Measurements from ENCODE around the gene MGAT5B. TPM values are rescaled to one million over a fixed set of nuclear protein-coding genes. Genes with fewer than 3 reads are reported as not detected.
A peak's percentile ranks its signal among the peaks of the same experiment; 100 is the strongest.

The MGAT5B gene
- total RNA-seq, 1 donor from 2014 or later = 0.20 TPM

GRCh38 chr17:76956846-76957540, 88.8 kb downstream of the MGAT5B start:
- Mint-ChIP-seq H3K27ac (ENCODE audit: unreplicated experiment) (no peak overlapping the region), H3K4me1 (ENCODE audit: low read depth) (peaks cover 4% of the 10 kb centered on the region), H3K9me3 (ENCODE audit: low read depth) (peaks cover 3% of the 10 kb centered on the region), H3K27me3 (ENCODE audit: low read depth) (peaks cover 16% of the 10 kb centered on the region), H3K4me3 (ENCODE audit: unreplicated experiment) (no peak overlapping the region), H3K36me3 (ENCODE audit: low read depth) (no peaks in the 10 kb centered on the region)
- peak; percentile 66 for DNase-seq (ENCODE audit: low spot score)
- no peak for TF ChIP-seq CTCF (IDR thresholded peaks at IDR 0.05)

- H3K36me3 Mint-ChIP-seq (ENCODE audit: low read depth) = no peaks in the 10 kb centered on the region
- H3K9me3 Mint-ChIP-seq (ENCODE audit: low read depth) = peaks cover 3% of the 10 kb centered on the region
- H3K27ac Mint-ChIP-seq (ENCODE audit: unreplicated experiment) = no peak overlapping the region
- H3K4me3 Mint-ChIP-seq (ENCODE audit: unreplicated experiment) = no peak overlapping the region
- peak; percentile 56 for DNase-seq (ENCODE audit: low spot score)
- peaks cover 4% of the 10 kb centered on the region for H3K4me1 Mint-ChIP-seq (ENCODE audit: low read depth)
- no peak for TF ChIP-seq CTCF (IDR thresholded peaks at IDR 0.05)
- peaks cover 16% of the 10 kb centered on the region for H3K27me3 Mint-ChIP-seq (ENCODE audit: low read depth)
These were observed 89.7 kb downstream of the MGAT5B start for GRCh38 chr17:76957678-76958464.

- Mint-ChIP-seq H3K4me3 (ENCODE audit: unreplicated experiment) (no peak overlapping the region), H3K4me1 (ENCODE audit: low read depth) (peaks cover 4% of the 10 kb centered on the region), H3K27me3 (ENCODE audit: low read depth) (peaks cover 12% of the 10 kb centered on the region), H3K9me3 (ENCODE audit: low read depth) (peaks cover 3% of the 10 kb centered on the region), H3K27ac (ENCODE audit: unreplicated experiment) (no peak overlapping the region), H3K36me3 (ENCODE audit: low read depth) (no peaks in the 10 kb centered on the region)
- no peak for TF ChIP-seq CTCF (IDR thresholded peaks at IDR 0.05)
- DNase-seq (ENCODE audit: low spot score) = peak; percentile 64
These were observed 90.8 kb downstream of the MGAT5B start for GRCh38 chr17:76958974-76959373.

DNA sequence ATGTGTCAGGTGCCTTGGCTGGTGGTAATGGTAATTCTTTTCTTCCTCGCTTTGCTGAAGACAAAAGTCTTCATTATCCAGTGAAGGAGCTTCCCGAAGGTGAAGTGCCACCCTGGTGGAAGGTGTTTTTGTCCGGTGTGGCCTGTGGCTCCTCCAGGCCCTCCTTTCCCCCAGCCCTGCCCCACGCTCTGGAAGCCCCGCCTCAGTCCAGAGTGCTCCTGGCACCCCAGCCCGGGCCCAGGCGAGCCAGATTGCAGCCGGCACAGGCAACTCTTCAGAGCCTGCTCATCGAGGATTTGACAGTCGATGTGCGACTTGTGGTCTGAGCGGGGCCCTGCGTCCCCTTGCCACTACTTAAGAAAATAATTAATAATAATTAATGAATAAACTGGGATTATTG, 93.7 kb downstream of the MGAT5B start:
- Mint-ChIP-seq H3K36me3 (ENCODE audit: low read depth) (no peaks in the 10 kb centered on the region), H3K4me3 (ENCODE audit: unreplicated experiment) (no peak overlapping the region), H3K27me3 (ENCODE audit: low read depth) (peaks cover 29% of the 10 kb centered on the region), H3K27ac (ENCODE audit: unreplicated experiment) (no peak overlapping the region), H3K4me1 (ENCODE audit: low read depth) (peaks cover 4% of the 10 kb centered on the region), H3K9me3 (ENCODE audit: low read depth) (no peaks in the 10 kb centered on the region)
- TF ChIP-seq CTCF (IDR thresholded peaks at IDR 0.05) = no peak
- DNase-seq (ENCODE audit: low spot score) = no peak

DNA sequence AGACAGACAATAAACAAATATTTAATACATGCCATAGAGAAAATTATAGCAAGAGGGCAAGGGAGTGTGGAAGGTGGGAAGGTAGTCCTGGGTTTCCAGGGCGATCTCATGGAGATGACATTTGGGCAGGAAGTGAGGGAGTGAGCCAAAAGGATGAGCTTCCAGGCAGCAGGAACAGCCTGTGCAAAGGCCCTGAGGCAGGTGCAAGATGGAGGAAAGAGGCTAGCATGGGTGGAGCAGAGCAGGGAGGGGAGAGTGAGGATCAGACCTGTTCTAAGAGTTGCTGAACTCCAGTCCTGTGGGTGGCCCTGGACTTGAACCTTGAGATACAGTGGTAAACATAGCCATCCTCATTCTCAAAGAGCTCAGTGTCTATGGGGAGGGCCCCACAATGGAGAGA, 94.7 kb downstream of the MGAT5B start:
- peaks cover 37% of the 10 kb centered on the region for H3K27me3 Mint-ChIP-seq (ENCODE audit: low read depth)
- peaks cover 4% of the 10 kb centered on the region for H3K4me1 Mint-ChIP-seq (ENCODE audit: low read depth)
- H3K9me3 Mint-ChIP-seq (ENCODE audit: low read depth) = no peaks in the 10 kb centered on the region
- no peak for TF ChIP-seq CTCF (IDR thresholded peaks at IDR 0.05)
- H3K27ac Mint-ChIP-seq (ENCODE audit: unreplicated experiment) = no peak overlapping the region
- no peak overlapping the region for H3K4me3 Mint-ChIP-seq (ENCODE audit: unreplicated experiment)
- H3K36me3 Mint-ChIP-seq (ENCODE audit: low read depth) = no peaks in the 10 kb centered on the region
- no peak for DNase-seq (ENCODE audit: low spot score)

All from chondrocyte (in vitro differentiated cells).